ENCODE data around the gene NT5DC1.

- TF ChIP-seq CTCF (IDR thresholded peaks at IDR 0.05): no peak
- no peak for TF ChIP-seq EZH2 (IDR thresholded peaks at IDR 0.05; ENCODE audit: borderline replicate concordance, insufficient read depth, low read depth, low read length, poor library complexity, severe bottlenecking)
Measured at GRCh38 chr6:116289876-116290275, 189.2 kb downstream of the NT5DC1 start.
